H9 (cell line): Measurements from ENCODE around the gene GLP2R. TPM values are rescaled to one million over a fixed set of nuclear protein-coding genes. Genes with fewer than 3 reads are reported as not detected.

Experiments
- DNase-seq: peaks from one replicate; pipeline ENCODE4 v3.0.0-alpha.2; 2017
- H2AFZ ChIP-seq: one replicate; pipeline ENCODE4 v1.6.1; 2013; ENCODE audit warnings: mild to moderate bottlenecking, low read length, control low read depth, moderate library complexity
- H2AK5ac ChIP-seq: 2 replicates; pipeline ENCODE4 v1.6.1; 2013; ENCODE audit warnings: low read length, control low read depth, mixed read lengths; ENCODE audit not compliant: insufficient read length
- H2BK120ac ChIP-seq: one replicate; pipeline ENCODE4 v1.6.1; 2013; ENCODE audit warnings: low read depth, mild to moderate bottlenecking, low read length, control low read depth, inconsistent platforms; ENCODE audit not compliant: poor library complexity, severe bottlenecking
- H2BK12ac ChIP-seq: 2 replicates; pipeline ENCODE4 v1.6.1; 2013; ENCODE audit warnings: low read length, control low read depth, mixed read lengths, low read depth; ENCODE audit not compliant: insufficient read length
- H2BK15ac ChIP-seq: 2 replicates; pipeline ENCODE4 v1.6.1; 2013; ENCODE audit warnings: low read depth, low read length, control low read depth
- H2BK20ac ChIP-seq: one replicate; pipeline ENCODE4 v1.6.1; 2013; ENCODE audit warnings: low read depth, mild to moderate bottlenecking, low read length, control low read depth, inconsistent platforms; ENCODE audit not compliant: poor library complexity, severe bottlenecking
- H2BK5ac ChIP-seq: 2 replicates; pipeline ENCODE4 v1.6.1; 2013; ENCODE audit warnings: low read length, control low read depth, mixed read lengths; ENCODE audit not compliant: insufficient read length
- H3K14ac ChIP-seq: 2 replicates; pipeline ENCODE4 v1.6.1; 2013; ENCODE audit warnings: low read length, control low read depth; ENCODE audit not compliant: insufficient read depth
- H3K18ac ChIP-seq: 2 replicates; pipeline ENCODE4 v1.6.1; 2013; ENCODE audit warnings: low read depth, mild to moderate bottlenecking, mixed read lengths, low read length, control low read depth; ENCODE audit not compliant: insufficient read length
- H3K23ac ChIP-seq: 2 replicates; pipeline ENCODE4 v1.6.1; 2013; ENCODE audit warnings: low read length, control low read depth, mixed read lengths, low read depth; ENCODE audit not compliant: insufficient read length
- H3K23me2 ChIP-seq: 2 replicates; pipeline ENCODE4 v1.6.1; 2013; ENCODE audit warnings: low read depth, mild to moderate bottlenecking, mixed read lengths, low read length, control low read depth; ENCODE audit not compliant: insufficient read length, poor library complexity, severe bottlenecking
- H3K27ac ChIP-seq: 2 replicates; pipeline ENCODE4 v1.5.1; 2013; ENCODE audit warnings: low read length, control low read depth, mixed read lengths, low read depth; ENCODE audit not compliant: insufficient read length
- H3K27me3 ChIP-seq: 2 replicates; pipeline ENCODE4 v1.6.1; 2013; ENCODE audit warnings: low read length, control low read depth, inconsistent platforms; ENCODE audit not compliant: insufficient read depth
- H3K4ac ChIP-seq: 2 replicates; pipeline ENCODE4 v1.6.1; 2013; ENCODE audit warnings: low read depth, mild to moderate bottlenecking, control low read depth, inconsistent platforms, low read length, moderate library complexity
- H3K4me1 ChIP-seq: 2 replicates; pipeline ENCODE4 v1.6.1; 2013; ENCODE audit warnings: low read length, control low read depth, inconsistent platforms; ENCODE audit not compliant: insufficient read depth
- H3K4me2 ChIP-seq: 2 replicates; pipeline ENCODE4 v1.6.1; 2013; ENCODE audit warnings: low read length, control low read depth, mixed read lengths; ENCODE audit not compliant: insufficient read length, insufficient read depth
- H3K56ac ChIP-seq: 2 replicates; pipeline ENCODE4 v1.6.1; 2013; ENCODE audit warnings: low read depth, mild to moderate bottlenecking, mixed read lengths, low read length, control low read depth; ENCODE audit not compliant: insufficient read length
- H3K79me1 ChIP-seq: 2 replicates; pipeline ENCODE4 v1.6.1; 2013; ENCODE audit warnings: low read depth, mild to moderate bottlenecking, moderate library complexity, low read length, control low read depth, inconsistent platforms; ENCODE audit not compliant: insufficient read depth, poor library complexity, severe bottlenecking
- H3K79me2 ChIP-seq: 2 replicates; pipeline ENCODE4 v1.6.1; 2013; ENCODE audit warnings: low read length, control low read depth, inconsistent platforms; ENCODE audit not compliant: insufficient read depth
- H3K9ac ChIP-seq: 2 replicates; pipeline ENCODE4 v1.6.1; 2013; ENCODE audit warnings: low read length, control low read depth, mixed read lengths; ENCODE audit not compliant: insufficient read length; ENCODE audit errors: extremely low read depth
- H3K9me3 ChIP-seq: one replicate; pipeline ENCODE4 v1.6.1; 2013; ENCODE audit warnings: low read depth, low read length, inconsistent platforms; ENCODE audit not compliant: control insufficient read depth
- H3T11ph ChIP-seq: one replicate; pipeline ENCODE4 v1.6.1; 2013; ENCODE audit warnings: mild to moderate bottlenecking, low read length, control low read depth, inconsistent platforms
- H4K20me1 ChIP-seq: one replicate; pipeline ENCODE4 v1.6.1; 2013; ENCODE audit not compliant: control insufficient read depth, insufficient read length, insufficient read depth
- H4K5ac ChIP-seq: 2 replicates; pipeline ENCODE4 v1.6.1; 2013; ENCODE audit warnings: low read depth, mild to moderate bottlenecking, mixed read lengths, low read length, control low read depth; ENCODE audit not compliant: insufficient read length
- H4K8ac ChIP-seq: replicated peaks from 2 replicates; pipeline ENCODE4 v1.6.1; 2013; ENCODE audit warnings: low read length, control low read depth, mixed read lengths, low read depth; ENCODE audit not compliant: insufficient read length
- H4K91ac ChIP-seq: 2 replicates; pipeline ENCODE4 v1.6.1; 2013; ENCODE audit warnings: low read depth, mild to moderate bottlenecking, moderate library complexity, mixed read lengths, low read length, control low read depth; ENCODE audit not compliant: insufficient read length
- H3K27ac Mint-ChIP-seq, 3 experiments: 2 replicates in 2 of 3; 3 replicates in 1 of 3; pipeline ENCODE4 v1.8.0; 2020 to 2021; ENCODE audit warnings: mixed read lengths in 3 of 3, mild to moderate bottlenecking in 1 of 3, moderate library complexity in 1 of 3
- H3K27me3 Mint-ChIP-seq: 2 replicates; pipeline ENCODE4 v1.8.0; 2021; ENCODE audit warnings: low read depth, mild to moderate bottlenecking, moderate library complexity, mixed read lengths
- H3K36me3 Mint-ChIP-seq, 3 experiments: 2 replicates in 2 of 3; 3 replicates in 1 of 3; pipeline ENCODE4 v1.8.0; 2020 to 2021; ENCODE audit warnings: low read depth in 3 of 3, mixed read lengths in 3 of 3; ENCODE audit not compliant: insufficient read depth in 1 of 3
- H3K4me1 Mint-ChIP-seq, 2 experiments: 2 replicates each; pipeline ENCODE4 v1.8.0; 2020; ENCODE audit warnings: mixed read lengths in 2 of 2
- H3K4me3 Mint-ChIP-seq, 2 experiments: 2 replicates in 1 of 2; 3 replicates in 1 of 2; pipeline ENCODE4 v1.8.0; 2020 to 2021; ENCODE audit warnings: mild to moderate bottlenecking in 2 of 2, mixed read lengths in 2 of 2, moderate library complexity in 1 of 2
- H3K9me3 Mint-ChIP-seq, 2 experiments: 2 replicates in 1 of 2; 3 replicates in 1 of 2; pipeline ENCODE4 v1.8.0; 2020; ENCODE audit warnings: mild to moderate bottlenecking in 2 of 2, mixed read lengths in 2 of 2, moderate library complexity in 1 of 2
- WGBS: extraction: QIAGEN DNeasy Blood & Tissue Kit; methylation state at CpG from one replicate; pipeline ENCODE4 v1.1.7; 2013; ENCODE audit warnings: missing lambda C conversion rate, low lambda C conversion rate, mixed read lengths; ENCODE audit not compliant: insufficient read length; ENCODE audit errors: extremely low coverage; 5-methylcytosine and 5-hydroxymethylcytosine counted together
- total RNA-seq: library from RNA; stranded (reverse); gene quantifications from 2 replicates; pipeline ENCODE4 v1.2.1, GENCODE V29; 2021
- TF ChIP-seq, protein P1 (sequence below): fragments of 200-600 bp; sonication (generic); conservative IDR thresholded peaks from 3 replicates; pipeline ENCODE4 v1.8.0; 2021; ENCODE audit warnings: antibody characterized with exemption, mild to moderate bottlenecking

GLP2R gene
- total RNA-seq, 1 experiment from 2014 or later = not detected

GRCh38 chr17:9916108-9916507, 90.4 kb downstream of the GLP2R start:
- no peak overlapping the region for H2BK120ac ChIP-seq
- H4K5ac ChIP-seq = no peak overlapping the region
- no CpG with 5 or more reads among the region's 8 CpGs for WGBS
- Mint-ChIP-seq H3K4me3 (no peak overlapping the region), H3K36me3 (no peaks in the 10 kb centered on the region), H3K27ac (no peak overlapping the region; a peak in 1 of 7 replicates), H3K9me3 (no peaks in the 10 kb centered on the region), H3K4me1 (peaks cover 0 to 2% of the 10 kb centered on the region in 2 experiments; a peak in 2 of 4 replicates), H3K27me3 (peaks cover 2% of the 10 kb centered on the region)
- no peak overlapping the region for H4K91ac ChIP-seq
- no peak overlapping the region for H3K56ac ChIP-seq
- H3K4me1 ChIP-seq = no peaks in the 10 kb centered on the region
- H2AK5ac ChIP-seq = no peak overlapping the region
- no peaks in the 10 kb centered on the region for H3K27me3 ChIP-seq
- TF ChIP-seq, protein P1, sequence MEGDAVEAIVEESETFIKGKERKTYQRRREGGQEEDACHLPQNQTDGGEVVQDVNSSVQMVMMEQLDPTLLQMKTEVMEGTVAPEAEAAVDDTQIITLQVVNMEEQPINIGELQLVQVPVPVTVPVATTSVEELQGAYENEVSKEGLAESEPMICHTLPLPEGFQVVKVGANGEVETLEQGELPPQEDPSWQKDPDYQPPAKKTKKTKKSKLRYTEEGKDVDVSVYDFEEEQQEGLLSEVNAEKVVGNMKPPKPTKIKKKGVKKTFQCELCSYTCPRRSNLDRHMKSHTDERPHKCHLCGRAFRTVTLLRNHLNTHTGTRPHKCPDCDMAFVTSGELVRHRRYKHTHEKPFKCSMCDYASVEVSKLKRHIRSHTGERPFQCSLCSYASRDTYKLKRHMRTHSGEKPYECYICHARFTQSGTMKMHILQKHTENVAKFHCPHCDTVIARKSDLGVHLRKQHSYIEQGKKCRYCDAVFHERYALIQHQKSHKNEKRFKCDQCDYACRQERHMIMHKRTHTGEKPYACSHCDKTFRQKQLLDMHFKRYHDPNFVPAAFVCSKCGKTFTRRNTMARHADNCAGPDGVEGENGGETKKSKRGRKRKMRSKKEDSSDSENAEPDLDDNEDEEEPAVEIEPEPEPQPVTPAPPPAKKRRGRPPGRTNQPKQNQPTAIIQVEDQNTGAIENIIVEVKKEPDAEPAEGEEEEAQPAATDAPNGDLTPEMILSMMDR = no peak
- H3K4me2 ChIP-seq = no peak overlapping the region
- H3T11ph ChIP-seq = no peak overlapping the region
- H2BK15ac ChIP-seq = no peak overlapping the region
- H2BK5ac ChIP-seq = no peak overlapping the region
- H2BK20ac ChIP-seq = no peak overlapping the region
- no peak overlapping the region for H3K23ac ChIP-seq
- no peaks in the 10 kb centered on the region for H3K23me2 ChIP-seq
- no peak overlapping the region for H3K9ac ChIP-seq
- no peaks in the 10 kb centered on the region for H3K79me2 ChIP-seq
- no peak overlapping the region for H2BK12ac ChIP-seq
- H4K20me1 ChIP-seq = no peaks in the 10 kb centered on the region
- no peaks in the 10 kb centered on the region for H3K9me3 ChIP-seq
- no peak overlapping the region for H3K18ac ChIP-seq
- no peak for DNase-seq
- H3K4ac ChIP-seq = no peak overlapping the region
- H3K27ac ChIP-seq = no peak overlapping the region
- H3K79me1 ChIP-seq = no peaks in the 10 kb centered on the region
- H3K14ac ChIP-seq = no peak overlapping the region
- no peak overlapping the region for H4K8ac ChIP-seq
- no peak overlapping the region for H2AFZ ChIP-seq
